Lower lobe of right lung (tissue), 2 donors: ENCODE data around the gene ZSWIM1. TPM values are rescaled to one million over a fixed set of nuclear protein-coding genes. Genes with fewer than 3 reads are reported as not detected.

Experiments
- ATAC-seq, 2 donors: fragments of 200-7000 bp; cut with Tn5 transposase; one replicate each; pipeline ENCODE4 v1.9.1; 2020 to 2022; ENCODE audit warnings: mild to moderate bottlenecking in 2 of 2, moderate library complexity in 2 of 2
- DNase-seq: peaks from one replicate; pipeline ENCODE4 v3.0.0-alpha.2; 2020
- H3K27ac ChIP-seq: fragments of 200-600 bp; one replicate; pipeline ENCODE4 v1.8.0; 2022
- H3K27me3 ChIP-seq: fragments of 200-600 bp; one replicate; pipeline ENCODE4 v1.8.0; 2022; ENCODE audit warnings: low read depth
- H3K36me3 ChIP-seq: fragments of 200-600 bp; one replicate; pipeline ENCODE4 v1.8.0; 2022; ENCODE audit warnings: mild to moderate bottlenecking
- H3K4me1 ChIP-seq: fragments of 200-600 bp; one replicate; pipeline ENCODE4 v1.8.0; 2022
- H3K4me3 ChIP-seq: fragments of 200-600 bp; one replicate; pipeline ENCODE4 v1.8.0; 2022; ENCODE audit warnings: mild to moderate bottlenecking
- H3K9me3 ChIP-seq: fragments of 200-600 bp; one replicate; pipeline ENCODE4 v1.8.0; 2022
- CTCF ChIP-seq: fragments of 200-600 bp; IDR thresholded peaks from one replicate; pipeline ENCODE4 v1.8.0; 2022; ENCODE audit warnings: antibody characterized with exemption, mild to moderate bottlenecking
- intact Hi-C: fragments of 100-400 bp; cut with DNase I; formaldehyde crosslinking; loops from one replicate; pipeline ENCODE4 v1.11.0; 2022
- total RNA-seq: library from RNA; stranded (reverse); fragmentation: NEBNext Ultra II Directional; extraction: Animal tissue kit (Norgen Biotek cat#: 25700); gene quantifications from one replicate; pipeline ENCODE4 v1.2.1, GENCODE V29; 2021
- donor health status: DM: no; HTN: yes; CAD: no; lungs with severe emphysema.

The ZSWIM1 gene
- total RNA-seq, 1 donor from 2014 or later: 9.6 TPM

DNA sequence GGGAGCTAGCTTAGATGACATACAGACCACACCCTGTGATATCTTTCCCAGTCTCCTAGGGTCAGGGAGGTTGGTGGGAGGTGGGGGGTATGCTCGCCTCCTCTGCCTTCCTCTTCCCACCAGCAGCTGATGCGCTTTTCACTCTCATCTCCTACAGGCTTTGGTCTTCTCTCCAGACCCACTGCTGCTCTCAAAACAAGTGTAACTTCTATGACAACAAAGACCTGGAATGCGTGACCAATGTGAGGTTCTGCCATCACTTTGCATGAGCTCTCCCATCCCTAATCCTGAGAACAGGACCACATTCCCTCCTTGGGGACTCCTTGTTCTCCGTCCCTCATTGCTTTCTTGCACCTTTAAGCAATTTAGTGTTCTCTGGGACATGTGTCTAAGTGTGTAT is 12.8 kb downstream of the ZSWIM1 start:
- no peak for TF ChIP-seq CTCF
- no peak overlapping the region for H3K4me3 ChIP-seq
- no peaks in the 10 kb centered on the region for H3K27me3 ChIP-seq
- peaks cover 34% of the 10 kb centered on the region for H3K4me1 ChIP-seq
- peaks cover 65% of the 10 kb centered on the region for H3K36me3 ChIP-seq
- intact Hi-C loops: no loop called here
- no peak for DNase-seq
- no peak for ATAC-seq
- H3K27ac ChIP-seq: no peak overlapping the region
- no peaks in the 10 kb centered on the region for H3K9me3 ChIP-seq

DNA sequence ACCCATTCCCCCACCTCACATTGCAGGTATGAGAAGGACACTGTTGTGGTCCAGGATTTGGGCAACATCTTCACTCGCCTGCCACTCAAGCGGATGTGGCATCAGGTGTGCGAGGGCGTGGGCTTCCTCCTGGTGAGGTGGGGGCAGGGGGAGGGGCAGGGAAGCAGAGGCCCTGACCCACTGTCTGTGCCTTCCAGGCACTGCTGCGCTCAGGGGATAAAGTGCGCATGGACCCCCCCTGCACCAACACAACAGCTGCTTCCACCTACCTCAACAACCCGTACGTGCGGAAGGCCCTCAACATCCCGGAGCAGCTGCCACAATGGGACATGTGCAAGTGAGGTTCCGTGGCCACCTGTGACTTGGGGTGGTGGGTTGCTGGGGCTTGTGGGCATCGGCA is 13.8 kb downstream of the ZSWIM1 start:
- H3K4me3 ChIP-seq: no peak overlapping the region
- no peak for TF ChIP-seq CTCF
- intact Hi-C loops: no loop called here
- H3K27me3 ChIP-seq: no peaks in the 10 kb centered on the region
- DNase-seq: no peak
- H3K27ac ChIP-seq: no peak overlapping the region
- no peak for ATAC-seq
- peaks cover 73% of the 10 kb centered on the region for H3K36me3 ChIP-seq
- H3K9me3 ChIP-seq: no peaks in the 10 kb centered on the region
- H3K4me1 ChIP-seq: peaks cover 32% of the 10 kb centered on the region

DNA sequence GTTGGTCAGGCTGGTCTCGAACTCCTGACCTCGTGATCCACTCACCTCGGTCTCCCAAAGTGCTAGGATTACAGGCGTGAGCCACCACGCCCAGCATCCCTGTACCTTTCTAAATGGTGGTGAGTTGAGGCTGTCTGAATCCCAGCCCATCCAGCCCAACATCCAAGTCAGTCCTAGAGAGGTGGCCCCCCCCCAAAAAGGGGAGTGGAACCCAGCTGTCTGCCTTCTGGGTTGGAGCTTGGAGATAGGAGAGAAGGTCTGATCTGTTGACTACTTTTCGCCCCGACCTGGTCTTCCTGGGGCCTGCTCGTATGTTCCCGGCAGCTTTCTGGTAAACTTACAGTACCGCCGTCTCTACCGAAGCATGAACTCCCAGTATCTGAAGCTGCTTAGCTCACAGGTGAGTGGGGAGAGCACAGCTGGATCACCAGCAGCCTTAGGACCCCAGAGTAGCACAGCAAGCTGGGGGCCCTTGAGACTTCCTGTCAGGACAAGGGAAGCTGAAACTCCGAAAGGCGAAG is 15.7 kb downstream of the ZSWIM1 start:
- no peak overlapping the region for H3K27ac ChIP-seq
- no peak for TF ChIP-seq CTCF
- no peak for ATAC-seq
- no peak for DNase-seq
- H3K9me3 ChIP-seq: no peaks in the 10 kb centered on the region
- H3K27me3 ChIP-seq: no peaks in the 10 kb centered on the region
- H3K36me3 ChIP-seq: peaks cover 92% of the 10 kb centered on the region
- H3K4me3 ChIP-seq: no peak overlapping the region
- peaks cover 20% of the 10 kb centered on the region for H3K4me1 ChIP-seq
- intact Hi-C loops: no loop called here

- Histone ChIP-seq H3K9me3 (no peaks in the 10 kb centered on the region), H3K27ac (no peak overlapping the region), H3K4me1 (peaks cover 15% of the 10 kb centered on the region), H3K27me3 (no peaks in the 10 kb centered on the region), H3K4me3 (no peak overlapping the region), H3K36me3 (peaks cover 98% of the 10 kb centered on the region)
- DNase-seq: no peak
- intact Hi-C loops: no loop called here
- TF ChIP-seq CTCF: no peak
- ATAC-seq: no peak
Observed at GRCh38 chr20:45897289-45897688, 16.3 kb downstream of the ZSWIM1 start.

GRCh38 chr20:45897692-45898091 is 16.7 kb downstream of the ZSWIM1 start:
- TF ChIP-seq CTCF: no peak
- no peak for DNase-seq
- peaks cover 98% of the 10 kb centered on the region for H3K36me3 ChIP-seq
- ATAC-seq: no peak
- no peaks in the 10 kb centered on the region for H3K9me3 ChIP-seq
- H3K27ac ChIP-seq: no peak overlapping the region
- no peak overlapping the region for H3K4me3 ChIP-seq
- peaks cover 11% of the 10 kb centered on the region for H3K4me1 ChIP-seq
- no peaks in the 10 kb centered on the region for H3K27me3 ChIP-seq
- intact Hi-C loops: no loop called here

GRCh38 chr20:45898285-45898684 is 17.3 kb downstream of the ZSWIM1 start:
- Histone ChIP-seq H3K36me3 (peaks cover 96% of the 10 kb centered on the region), H3K4me1 (peaks cover 5% of the 10 kb centered on the region), H3K27ac (no peak overlapping the region), H3K9me3 (no peaks in the 10 kb centered on the region), H3K4me3 (no peak overlapping the region), H3K27me3 (no peaks in the 10 kb centered on the region)
- no peak for TF ChIP-seq CTCF
- DNase-seq (no peak), ATAC-seq (no peak)
- intact Hi-C loops: no loop called here
